Stimulated activated CD4-positive, alpha-beta T cell treated with anti-CD3 and anti-CD28 coated beads, Interleukin-2, amount 100 ng/mL, for 24 hours (primary cell): ENCODE results near the gene SIPA1L3.

ENCODE experiments used
- DNase-seq, 2 donors: peaks; one replicate each; pipeline ENCODE4 v3.0.0-alpha.2; 2020

The SIPA1L3 gene

GRCh38 chr19:38073841-38074685 is 167.1 kb downstream of the SIPA1L3 start:
- DNase-seq, result no peak

DNA sequence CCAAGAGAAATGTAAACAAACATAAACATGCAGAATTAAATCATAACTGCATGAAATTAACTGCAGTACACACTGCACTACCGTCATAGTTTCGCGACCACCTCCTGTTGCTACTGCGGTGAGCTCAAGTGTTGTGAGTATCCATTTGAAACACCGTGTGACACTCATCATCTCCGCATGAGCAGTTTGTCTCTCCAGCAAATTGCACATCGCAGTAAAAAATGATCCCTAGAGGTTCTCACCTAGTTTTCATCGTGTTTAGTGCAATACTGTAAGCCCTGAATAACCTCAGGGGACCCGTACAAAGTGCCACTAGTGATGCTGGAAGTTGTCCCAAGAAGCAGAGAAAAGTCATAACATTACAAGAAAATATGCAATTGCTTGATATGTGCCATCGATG is 169.3 kb downstream of the SIPA1L3 start:
- no peak for DNase-seq

- no peak for DNase-seq
Observed at GRCh38 chr19:38078302-38078930, 171.4 kb downstream of the SIPA1L3 start.

DNA sequence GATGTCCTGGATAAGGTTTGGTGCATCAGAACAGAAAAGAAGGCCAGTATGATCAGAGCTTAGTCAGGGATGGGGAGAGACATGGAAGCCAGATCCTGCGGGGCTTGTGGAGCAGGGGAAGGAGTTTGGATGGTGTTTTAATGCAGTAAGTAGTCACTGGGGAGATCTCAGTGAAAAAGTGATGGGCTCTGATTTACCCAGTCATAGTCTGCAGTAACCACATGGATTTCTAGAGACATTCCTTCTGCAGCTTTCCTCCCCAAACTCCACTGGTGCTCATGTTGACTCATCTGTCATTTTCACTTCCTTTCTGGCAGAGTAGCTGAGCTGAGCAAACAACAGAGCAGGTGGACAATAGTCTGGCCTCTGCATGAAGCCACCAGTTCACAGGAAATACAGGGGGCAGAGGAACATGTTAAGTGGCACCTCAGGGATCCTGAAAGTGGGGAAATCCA is 172.9 kb downstream of the SIPA1L3 start:
- no peak for DNase-seq

GRCh38 chr19:38081547-38082255 is 174.7 kb downstream of the SIPA1L3 start:
- DNase-seq, result no peak

DNA sequence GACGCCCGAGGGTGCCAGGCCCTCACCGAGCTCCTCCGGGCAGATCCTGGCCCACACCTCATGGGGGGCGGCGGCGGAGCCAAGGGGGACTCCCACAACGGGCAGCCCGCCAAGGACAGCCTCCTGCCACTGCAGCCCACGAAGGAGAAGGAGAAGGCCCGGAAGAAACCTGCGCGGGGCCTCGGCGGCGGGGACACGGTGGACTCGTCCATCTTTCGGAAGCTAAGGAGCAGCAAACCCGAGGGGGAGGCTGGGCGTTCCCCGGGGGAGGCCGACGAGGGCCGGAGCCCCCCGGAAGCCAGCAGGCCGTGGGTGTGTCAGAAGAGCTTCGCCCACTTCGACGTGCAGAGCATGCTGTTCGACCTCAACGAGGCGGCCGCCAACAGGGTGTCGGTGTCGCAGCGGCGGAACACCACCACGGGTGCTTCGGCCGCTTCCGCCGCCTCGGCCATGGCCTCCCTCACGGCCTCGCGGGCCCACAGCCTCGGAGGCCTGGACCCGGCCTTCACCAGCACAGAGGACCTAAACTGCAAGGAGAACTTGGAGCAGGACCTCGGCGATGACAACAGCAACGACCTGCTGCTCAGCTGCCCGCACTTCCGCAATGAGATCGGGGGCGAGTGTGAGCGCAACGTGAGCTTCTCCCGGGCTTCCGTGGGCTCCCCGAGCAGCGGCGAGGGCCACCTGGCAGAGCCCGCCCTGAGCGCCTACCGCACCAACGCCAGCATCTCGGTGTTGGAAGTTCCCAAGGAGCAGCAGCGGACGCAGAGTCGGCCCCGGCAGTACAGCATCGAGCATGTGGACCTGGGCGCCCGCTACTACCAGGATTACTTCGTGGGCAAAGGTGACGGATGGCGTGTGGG is 175.5 kb downstream of the SIPA1L3 start:
- DNase-seq, result no peak

DNA sequence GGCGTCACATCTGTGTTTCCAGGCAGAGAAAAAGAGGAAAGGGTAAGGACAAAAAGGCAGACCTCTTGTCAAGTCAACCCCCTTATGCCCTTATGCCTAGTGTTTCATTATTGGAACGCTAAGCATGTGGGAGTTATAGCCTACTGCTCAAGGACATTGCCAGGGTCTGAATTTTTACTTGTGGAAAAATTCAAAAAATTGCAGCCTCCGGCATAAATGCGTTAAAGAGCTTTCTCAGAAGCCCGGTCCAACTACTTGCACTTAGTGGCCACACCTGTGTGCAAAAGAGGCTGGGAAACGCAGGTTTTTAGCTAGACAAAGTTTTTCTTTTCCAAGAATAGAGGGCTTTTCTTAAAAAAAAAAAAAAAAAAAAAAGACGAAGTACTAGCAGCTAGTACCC is 177.2 kb downstream of the SIPA1L3 start:
- DNase-seq, result no peak

DNA sequence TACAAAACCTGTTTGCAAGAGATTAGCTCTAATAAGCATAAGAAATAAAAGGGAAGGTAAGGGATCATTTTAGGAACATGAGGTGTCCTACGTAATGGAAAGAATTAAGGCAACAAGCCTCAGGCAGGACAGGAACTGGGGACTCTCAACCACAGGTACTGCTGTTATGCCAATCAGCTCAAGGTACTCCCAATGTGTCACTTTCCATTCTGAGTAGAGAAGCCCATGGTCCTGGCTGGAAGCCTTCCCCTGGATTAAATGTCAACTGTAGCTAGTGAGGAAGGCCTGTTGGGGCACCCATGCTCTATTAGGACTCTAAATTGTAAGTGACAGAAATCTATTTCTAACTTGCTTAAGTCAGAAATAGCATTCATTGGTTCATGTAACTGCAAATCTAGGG is 182.4 kb downstream of the SIPA1L3 start:
- DNase-seq, result no peak

DNA sequence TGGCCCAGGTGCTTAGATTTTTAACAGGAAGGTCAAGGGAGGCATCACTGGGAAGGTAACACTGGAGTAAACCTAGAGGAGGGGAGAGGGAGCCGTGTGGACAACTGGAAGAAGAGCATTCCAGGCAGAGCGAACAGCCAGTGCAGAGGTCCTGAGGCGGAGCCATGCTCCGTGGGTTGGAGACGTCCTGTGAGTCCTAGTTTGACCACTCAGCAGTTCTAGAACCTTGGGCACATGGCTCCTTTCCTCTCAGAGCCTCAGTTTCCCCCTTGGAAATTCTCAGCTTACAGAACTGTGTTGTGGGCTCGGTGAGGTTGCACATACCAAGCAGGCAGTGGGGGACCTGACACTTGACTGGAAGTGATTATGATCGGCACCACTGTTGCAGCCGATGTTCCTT is 186.1 kb downstream of the SIPA1L3 start:
- DNase-seq, result no peak

DNA sequence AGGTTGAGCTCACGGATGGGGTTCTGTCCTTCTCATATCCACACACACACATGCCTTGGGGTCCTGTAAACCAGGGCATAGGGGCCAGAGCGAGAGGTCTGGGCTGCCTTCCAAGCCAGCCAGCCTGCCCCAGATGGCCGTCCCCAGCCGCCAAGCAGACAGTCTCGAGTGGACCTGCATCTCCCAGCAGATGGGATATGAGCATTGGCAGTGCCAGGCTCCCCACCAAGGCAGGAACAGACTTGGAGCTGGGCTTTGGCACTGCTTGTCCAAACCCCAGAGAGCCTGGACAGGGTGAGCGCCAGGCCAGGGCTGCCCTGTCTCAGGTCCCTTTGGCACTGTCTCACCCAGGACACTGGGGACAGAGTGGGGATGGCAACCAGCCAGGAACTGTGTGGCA is 186.6 kb downstream of the SIPA1L3 start:
- no peak for DNase-seq

GRCh38 chr19:38095411-38096308 is 188.7 kb downstream of the SIPA1L3 start:
- peak; percentile 64 to 69 for DNase-seq

DNA sequence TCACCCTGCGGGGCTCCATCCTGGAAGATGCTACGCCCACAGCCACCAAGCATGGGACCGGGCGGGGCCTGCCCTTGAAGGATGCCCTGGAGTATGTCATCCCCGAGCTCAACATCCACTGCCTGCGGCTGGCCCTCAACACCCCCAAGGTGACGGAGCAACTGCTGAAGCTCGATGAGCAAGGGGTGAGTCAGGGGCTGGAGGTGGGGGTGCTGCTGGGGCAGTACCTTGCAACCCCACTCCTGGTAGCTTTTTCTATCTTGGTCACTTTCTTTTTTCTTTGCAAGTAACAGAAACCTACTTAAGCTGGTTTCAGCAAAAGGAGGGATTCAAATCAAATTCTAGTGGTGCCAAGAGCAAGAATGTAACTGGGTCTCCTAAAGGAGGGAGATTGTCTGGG is 193.0 kb downstream of the SIPA1L3 start:
- no peak for DNase-seq

GRCh38 chr19:38100589-38100988 is 193.6 kb downstream of the SIPA1L3 start:
- no peak for DNase-seq

GRCh38 chr19:38101723-38102122 is 194.7 kb downstream of the SIPA1L3 start:
- DNase-seq, result no peak

DNA sequence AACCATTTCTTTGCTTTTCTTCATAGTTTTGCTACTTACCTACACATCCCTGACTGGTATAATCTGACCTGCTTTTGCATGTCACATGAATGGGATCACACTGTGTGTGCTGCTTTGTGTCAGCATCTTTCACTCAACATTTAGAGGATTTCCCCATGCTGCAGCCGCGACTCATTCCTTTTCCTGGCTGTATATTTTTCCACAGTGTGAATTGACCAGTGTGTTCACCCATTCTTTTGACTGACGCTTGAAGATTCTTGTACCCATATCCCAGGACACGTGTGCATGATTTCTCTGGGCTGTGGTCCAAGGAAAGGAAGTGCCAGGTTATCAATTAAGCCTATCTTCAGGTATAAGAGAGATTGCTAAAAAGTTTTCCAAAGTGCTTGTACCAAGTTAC is 198.6 kb downstream of the SIPA1L3 start:
- DNase-seq, result no peak

- DNase-seq, result no peak
Observed at GRCh38 chr19:38107129-38107528, 200.1 kb downstream of the SIPA1L3 start.

- no peak for DNase-seq
Observed at GRCh38 chr19:38111898-38112297, 204.9 kb downstream of the SIPA1L3 start.

GRCh38 chr19:38114651-38115050 is 207.6 kb downstream of the SIPA1L3 start:
- no peak for DNase-seq

- no peak for DNase-seq
Observed at GRCh38 chr19:38115271-38115802, 208.3 kb downstream of the SIPA1L3 start.

DNA sequence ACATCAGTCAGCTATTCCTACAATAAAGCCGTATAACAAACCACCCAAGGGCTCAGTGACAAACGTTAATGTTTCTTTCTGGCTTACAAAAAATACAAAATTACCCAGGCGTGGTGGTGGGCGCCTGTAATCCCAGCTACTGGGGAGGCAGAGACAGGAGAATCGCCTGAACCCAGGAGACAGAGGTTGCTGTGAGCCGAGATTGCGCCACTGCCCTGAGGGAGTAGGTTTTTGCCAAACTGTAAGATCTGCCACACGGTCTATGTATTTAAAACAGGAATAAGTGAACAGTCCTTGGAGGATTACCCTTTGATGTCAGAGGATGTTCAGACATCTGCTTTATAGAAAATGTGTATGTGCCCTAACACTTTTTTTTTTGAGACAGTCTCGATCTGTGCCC is 211.2 kb downstream of the SIPA1L3 start:
- no peak for DNase-seq

GRCh38 chr19:38120471-38121025 is 213.5 kb downstream of the SIPA1L3 start:
- DNase-seq, result no peak
